ENCODE measurements around the gene GRIP1.

- TF ChIP-seq, protein P1, sequence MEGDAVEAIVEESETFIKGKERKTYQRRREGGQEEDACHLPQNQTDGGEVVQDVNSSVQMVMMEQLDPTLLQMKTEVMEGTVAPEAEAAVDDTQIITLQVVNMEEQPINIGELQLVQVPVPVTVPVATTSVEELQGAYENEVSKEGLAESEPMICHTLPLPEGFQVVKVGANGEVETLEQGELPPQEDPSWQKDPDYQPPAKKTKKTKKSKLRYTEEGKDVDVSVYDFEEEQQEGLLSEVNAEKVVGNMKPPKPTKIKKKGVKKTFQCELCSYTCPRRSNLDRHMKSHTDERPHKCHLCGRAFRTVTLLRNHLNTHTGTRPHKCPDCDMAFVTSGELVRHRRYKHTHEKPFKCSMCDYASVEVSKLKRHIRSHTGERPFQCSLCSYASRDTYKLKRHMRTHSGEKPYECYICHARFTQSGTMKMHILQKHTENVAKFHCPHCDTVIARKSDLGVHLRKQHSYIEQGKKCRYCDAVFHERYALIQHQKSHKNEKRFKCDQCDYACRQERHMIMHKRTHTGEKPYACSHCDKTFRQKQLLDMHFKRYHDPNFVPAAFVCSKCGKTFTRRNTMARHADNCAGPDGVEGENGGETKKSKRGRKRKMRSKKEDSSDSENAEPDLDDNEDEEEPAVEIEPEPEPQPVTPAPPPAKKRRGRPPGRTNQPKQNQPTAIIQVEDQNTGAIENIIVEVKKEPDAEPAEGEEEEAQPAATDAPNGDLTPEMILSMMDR (IDR thresholded peaks at IDR 0.05; ENCODE audit: borderline replicate concordance, extremely low read depth, low read length, poor library complexity, severe bottlenecking) = no peak
- TF ChIP-seq EZH2 (IDR thresholded peaks at IDR 0.05; ENCODE audit: borderline replicate concordance, low read depth, low read length, severe bottlenecking) = no peak
Observed at GRCh38 chr12:66607147-66607546, 71.7 kb downstream of the GRIP1 start.

Data from DND-41 (cell line).